ENCODE data around the gene LDLRAD3.

The LDLRAD3 gene

GRCh38 chr11:36054628-36055027 is 110.8 kb downstream of the LDLRAD3 start:
- H3K4me3 ChIP-seq (replicated peaks; ENCODE audit: low read depth, low read length) = no peak overlapping the region
- TF ChIP-seq CTCF (IDR thresholded peaks at IDR 0.05; ENCODE audit: low read length, missing control alignments) = no peak
- no peak for DNase-seq (ENCODE audit: low read depth)

DNA sequence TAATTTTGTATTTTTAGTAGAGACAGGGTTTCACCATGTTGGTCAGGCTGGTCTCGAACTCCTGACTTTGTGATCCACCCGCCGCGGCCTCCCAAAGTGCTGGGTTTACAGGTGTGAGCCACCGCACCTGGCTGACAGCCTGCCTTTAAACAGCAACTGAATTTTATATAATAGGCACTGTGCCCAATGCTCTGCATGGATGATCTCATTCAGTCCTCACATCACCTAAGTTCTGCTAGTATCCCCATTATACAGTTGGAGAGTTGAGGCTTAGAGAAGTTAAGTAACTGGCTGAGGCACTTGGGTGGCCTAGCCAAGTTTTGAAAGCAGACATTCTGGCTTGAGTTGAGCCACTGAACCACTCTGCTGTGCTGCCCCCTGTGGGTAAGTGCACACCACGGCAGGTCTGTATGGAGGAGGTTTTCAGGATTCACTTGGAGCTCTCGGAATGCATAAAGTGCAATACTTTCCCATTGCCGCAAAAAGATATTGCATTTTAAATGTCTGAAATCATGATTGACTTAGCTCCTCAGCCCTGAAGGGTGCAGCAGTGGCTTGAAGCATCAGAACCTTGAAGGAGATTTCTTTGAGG is 112.4 kb downstream of the LDLRAD3 start:
- DNase-seq (ENCODE audit: low read depth) = peak; percentile 80
- peak; percentile 70 for TF ChIP-seq CTCF (IDR thresholded peaks at IDR 0.05; ENCODE audit: low read length, missing control alignments)
- no peak overlapping the region for H3K4me3 ChIP-seq (replicated peaks; ENCODE audit: low read depth, low read length)

- no peak for TF ChIP-seq CTCF (IDR thresholded peaks at IDR 0.05; ENCODE audit: low read length, missing control alignments)
- DNase-seq (ENCODE audit: low read depth) = peak; percentile 99
- no peak overlapping the region for H3K4me3 ChIP-seq (replicated peaks; ENCODE audit: low read depth, low read length)
Measured at GRCh38 chr11:36057379-36058042, 113.6 kb downstream of the LDLRAD3 start.

GRCh38 chr11:36059660-36060059 is 115.8 kb downstream of the LDLRAD3 start:
- no peak for TF ChIP-seq CTCF (IDR thresholded peaks at IDR 0.05; ENCODE audit: low read length, missing control alignments)
- no peak for DNase-seq (ENCODE audit: low read depth)

DNA sequence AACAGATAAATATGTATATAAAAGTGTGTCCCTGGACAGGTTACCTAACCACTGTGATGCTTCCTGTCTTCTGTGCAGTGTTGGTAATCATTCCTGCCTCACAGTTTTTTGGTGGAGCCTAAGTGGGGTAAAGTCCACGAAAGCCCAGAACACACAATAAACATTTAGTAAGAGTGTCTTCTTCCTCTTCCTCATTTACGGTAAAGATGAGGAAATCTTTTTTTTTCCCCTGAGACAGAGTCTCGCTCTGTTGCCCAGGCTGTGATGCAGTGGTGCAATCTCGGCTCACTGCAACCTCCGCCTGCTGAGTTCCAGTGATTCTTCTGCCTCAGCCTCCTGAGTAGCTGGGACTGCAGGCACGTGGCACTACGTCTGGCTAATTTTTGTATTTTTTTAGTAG is 117.1 kb downstream of the LDLRAD3 start:
- no peak for DNase-seq (ENCODE audit: low read depth)
- no peak overlapping the region for H3K4me3 ChIP-seq (replicated peaks; ENCODE audit: low read depth, low read length)
- no peak for TF ChIP-seq CTCF (IDR thresholded peaks at IDR 0.05; ENCODE audit: low read length, missing control alignments)

More at GRCh38 chr11:36059660-36060059, 115.8 kb downstream of the LDLRAD3 start:
- no peak overlapping the region for H3K4me3 ChIP-seq (replicated peaks; ENCODE audit: low read depth, low read length)

- DNase-seq (ENCODE audit: low read depth) = no peak
- TF ChIP-seq CTCF (IDR thresholded peaks at IDR 0.05; ENCODE audit: low read length, missing control alignments) = no peak
- H3K4me3 ChIP-seq (replicated peaks; ENCODE audit: low read depth, low read length) = no peak overlapping the region
Measured at GRCh38 chr11:36061471-36061870, 117.6 kb downstream of the LDLRAD3 start.

Measured in fibroblast of pulmonary artery (primary cell).